GM21360 (cell line): ENCODE results near the gene PROKR2.

Source experiments
- ATAC-seq: cut with Tn5 transposase; IDR thresholded peaks from one replicate; pipeline ENCODE4 v1.9.1; 2021; ENCODE audit warnings: mild to moderate bottlenecking, moderate library complexity; ENCODE audit not compliant: unreplicated experiment

The PROKR2 gene

GRCh38 chr20:5316188-5317158 is at the start of gene PROKR2:
TSS of gene PROKR2 (minus strand) at chr20:5316954. CDS start at chr20:5314369, 2,585 bp downstream.
- no peak for ATAC-seq

- ATAC-seq, result no peak
Measured at GRCh38 chr20:5364997-5365597, 48.3 kb upstream of the PROKR2 start.

GRCh38 chr20:5364136-5364821 is 47.5 kb upstream of the PROKR2 start:
- ATAC-seq, result no peak

- ATAC-seq, result no peak
Measured at GRCh38 chr20:5362771-5363170, 46.0 kb upstream of the PROKR2 start.

GRCh38 chr20:5361176-5361575 is 44.4 kb upstream of the PROKR2 start:
- ATAC-seq, result no peak

- no peak for ATAC-seq
Measured at GRCh38 chr20:5357946-5358345, 41.2 kb upstream of the PROKR2 start.

GRCh38 chr20:5356941-5357340 is 40.2 kb upstream of the PROKR2 start:
- ATAC-seq, result no peak

- ATAC-seq, result no peak
Measured at GRCh38 chr20:5354901-5355300, 38.1 kb upstream of the PROKR2 start.

- ATAC-seq, result no peak
Measured at GRCh38 chr20:5353624-5354496, 37.1 kb upstream of the PROKR2 start.

GRCh38 chr20:5349448-5349847 is 32.7 kb upstream of the PROKR2 start:
- ATAC-seq, result no peak

GRCh38 chr20:5342021-5342420 is 25.3 kb upstream of the PROKR2 start:
- no peak for ATAC-seq

- ATAC-seq, result no peak
Measured at GRCh38 chr20:5331340-5331739, 14.6 kb upstream of the PROKR2 start.

GRCh38 chr20:5328268-5328667 is 11.5 kb upstream of the PROKR2 start:
- ATAC-seq, result no peak

- no peak for ATAC-seq
Measured at GRCh38 chr20:5327356-5327755, 10.6 kb upstream of the PROKR2 start.

GRCh38 chr20:5315807-5316187 is 957 bp downstream of the PROKR2 start:
- ATAC-seq, result no peak

- no peak for ATAC-seq
Measured at GRCh38 chr20:5313916-5314315, 2.8 kb downstream of the PROKR2 start.

GRCh38 chr20:5312518-5312917 is 4.2 kb downstream of the PROKR2 start:
- no peak for ATAC-seq

GRCh38 chr20:5309971-5310370 is 6.8 kb downstream of the PROKR2 start:
- ATAC-seq, result no peak

- ATAC-seq, result no peak
Measured at GRCh38 chr20:5298811-5299210, 17.9 kb downstream of the PROKR2 start.

GRCh38 chr20:5297280-5298004 is 19.3 kb downstream of the PROKR2 start:
- ATAC-seq, result no peak
